ENCODE results near the gene AATK. TPM values are rescaled to one million over a fixed set of nuclear protein-coding genes. Genes with fewer than 3 reads are reported as not detected.

The AATK gene
- total RNA-seq, 1 donor from 2014 or later, result 0.62 TPM

DNA sequence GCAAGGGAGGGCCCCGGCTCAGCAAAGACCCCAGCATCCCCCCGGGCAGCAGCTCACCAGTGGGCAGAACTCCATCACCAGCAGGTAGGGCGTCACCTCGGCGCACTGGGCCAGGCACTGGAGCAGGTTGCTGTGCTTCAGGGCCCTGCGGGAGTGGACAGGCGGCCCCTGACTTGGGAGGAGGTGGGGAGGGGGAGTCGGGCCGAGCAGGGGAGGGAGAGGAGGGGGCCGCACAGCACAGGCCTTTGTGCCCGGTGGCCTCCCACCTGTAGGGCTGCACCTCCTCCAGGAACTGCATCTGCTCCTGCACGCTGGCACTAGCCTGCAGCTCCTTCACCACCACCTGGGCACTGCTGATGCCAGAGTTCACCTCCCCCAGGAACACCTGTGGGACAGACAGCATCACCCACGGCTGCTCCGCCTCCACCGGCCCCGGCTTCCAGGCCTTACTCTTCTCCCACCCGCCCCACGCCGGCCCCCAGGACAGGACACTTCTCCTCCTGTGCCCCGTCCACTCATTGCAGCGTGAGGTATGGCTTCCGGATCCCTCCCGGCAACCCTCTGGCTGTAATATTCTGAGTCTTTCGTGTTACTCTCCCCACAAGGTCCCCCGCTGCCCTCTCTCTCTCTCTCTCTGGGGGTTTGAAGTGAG lies 38.4 kb downstream of the AATK start:
- Mint-ChIP-seq H3K27ac (no peak overlapping the region), H3K4me1 (ENCODE audit: low read depth) (no peaks in the 10 kb centered on the region), H3K27me3 (ENCODE audit: insufficient read depth) (no peaks in the 10 kb centered on the region), H3K9me3 (no peaks in the 10 kb centered on the region), H3K4me3 (no peak overlapping the region), H3K36me3 (ENCODE audit: low read depth) (no peaks in the 10 kb centered on the region)
- DNase-seq (ENCODE audit: low spot score), result no peak
- intact Hi-C loops (cut with micrococcal nuclease), result no loop called here

DNA sequence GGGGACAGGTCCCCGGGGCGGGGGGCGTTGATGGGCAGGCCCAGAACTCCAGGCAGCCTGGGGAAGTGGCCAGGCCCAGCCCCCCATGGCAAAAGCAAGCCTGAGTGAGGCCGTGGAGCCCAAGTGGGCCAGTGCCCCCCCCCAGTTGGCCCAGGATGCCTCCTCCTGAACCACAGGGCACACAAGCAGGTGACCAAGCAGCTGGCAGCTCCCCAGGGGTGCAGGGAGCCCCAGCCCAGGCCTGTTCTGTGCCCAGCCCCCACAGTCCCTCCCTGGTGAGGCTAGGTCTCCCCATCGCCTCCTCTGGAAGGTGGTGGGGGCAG lies 38.9 kb downstream of the AATK start:
- Mint-ChIP-seq H3K4me3 (no peak overlapping the region), H3K9me3 (no peaks in the 10 kb centered on the region), H3K27me3 (ENCODE audit: insufficient read depth) (no peaks in the 10 kb centered on the region), H3K36me3 (ENCODE audit: low read depth) (no peaks in the 10 kb centered on the region), H3K27ac (no peak overlapping the region), H3K4me1 (ENCODE audit: low read depth) (no peaks in the 10 kb centered on the region)
- intact Hi-C loops (cut with micrococcal nuclease), result no loop called here
- no peak for DNase-seq (ENCODE audit: low spot score)

GRCh38 chr17:81126281-81127132 lies 39.5 kb downstream of the AATK start:
- intact Hi-C loops (cut with micrococcal nuclease), result no loop called here
- no peaks in the 10 kb centered on the region for H3K36me3 Mint-ChIP-seq (ENCODE audit: low read depth)
- H3K4me3 Mint-ChIP-seq, result no peak overlapping the region
- DNase-seq (ENCODE audit: low spot score), result no peak
- H3K27ac Mint-ChIP-seq, result no peak overlapping the region
- H3K9me3 Mint-ChIP-seq, result no peaks in the 10 kb centered on the region
- H3K27me3 Mint-ChIP-seq (ENCODE audit: insufficient read depth), result no peaks in the 10 kb centered on the region
- no peaks in the 10 kb centered on the region for H3K4me1 Mint-ChIP-seq (ENCODE audit: low read depth)

GRCh38 chr17:81125573-81126081 lies 40.4 kb downstream of the AATK start:
- DNase-seq (ENCODE audit: low spot score), result no peak
- no peaks in the 10 kb centered on the region for H3K27me3 Mint-ChIP-seq (ENCODE audit: insufficient read depth)
- intact Hi-C loops (cut with micrococcal nuclease), result no loop called here
- H3K4me1 Mint-ChIP-seq (ENCODE audit: low read depth), result no peaks in the 10 kb centered on the region
- no peak overlapping the region for H3K27ac Mint-ChIP-seq
- no peaks in the 10 kb centered on the region for H3K36me3 Mint-ChIP-seq (ENCODE audit: low read depth)
- no peaks in the 10 kb centered on the region for H3K9me3 Mint-ChIP-seq
- no peak overlapping the region for H3K4me3 Mint-ChIP-seq

DNA sequence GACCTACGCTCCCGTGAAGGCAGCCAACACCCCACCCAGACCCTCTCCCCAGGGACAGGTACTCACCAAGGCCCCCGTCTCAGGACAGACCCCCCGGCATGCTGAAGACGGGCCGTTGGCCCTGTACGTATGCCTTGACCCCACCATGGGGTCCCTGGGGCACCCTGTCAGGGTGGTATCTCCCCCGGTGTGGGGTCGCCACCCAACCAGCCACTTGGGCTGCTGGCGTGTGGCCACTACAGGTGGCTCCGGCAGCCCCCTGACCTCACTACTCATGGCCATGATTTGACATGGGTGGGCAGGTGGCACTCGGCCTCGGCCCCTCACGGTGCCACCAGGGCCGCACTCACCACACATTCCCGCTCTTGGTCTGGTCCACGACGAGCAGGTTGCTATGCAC lies 41.6 kb downstream of the AATK start:
- intact Hi-C loops (cut with micrococcal nuclease), result no loop called here
- Mint-ChIP-seq H3K36me3 (ENCODE audit: low read depth) (no peaks in the 10 kb centered on the region), H3K4me3 (no peak overlapping the region), H3K27me3 (ENCODE audit: insufficient read depth) (no peaks in the 10 kb centered on the region), H3K4me1 (ENCODE audit: low read depth) (no peaks in the 10 kb centered on the region), H3K9me3 (no peaks in the 10 kb centered on the region), H3K27ac (no peak overlapping the region)
- DNase-seq (ENCODE audit: low spot score), result no peak

DNA sequence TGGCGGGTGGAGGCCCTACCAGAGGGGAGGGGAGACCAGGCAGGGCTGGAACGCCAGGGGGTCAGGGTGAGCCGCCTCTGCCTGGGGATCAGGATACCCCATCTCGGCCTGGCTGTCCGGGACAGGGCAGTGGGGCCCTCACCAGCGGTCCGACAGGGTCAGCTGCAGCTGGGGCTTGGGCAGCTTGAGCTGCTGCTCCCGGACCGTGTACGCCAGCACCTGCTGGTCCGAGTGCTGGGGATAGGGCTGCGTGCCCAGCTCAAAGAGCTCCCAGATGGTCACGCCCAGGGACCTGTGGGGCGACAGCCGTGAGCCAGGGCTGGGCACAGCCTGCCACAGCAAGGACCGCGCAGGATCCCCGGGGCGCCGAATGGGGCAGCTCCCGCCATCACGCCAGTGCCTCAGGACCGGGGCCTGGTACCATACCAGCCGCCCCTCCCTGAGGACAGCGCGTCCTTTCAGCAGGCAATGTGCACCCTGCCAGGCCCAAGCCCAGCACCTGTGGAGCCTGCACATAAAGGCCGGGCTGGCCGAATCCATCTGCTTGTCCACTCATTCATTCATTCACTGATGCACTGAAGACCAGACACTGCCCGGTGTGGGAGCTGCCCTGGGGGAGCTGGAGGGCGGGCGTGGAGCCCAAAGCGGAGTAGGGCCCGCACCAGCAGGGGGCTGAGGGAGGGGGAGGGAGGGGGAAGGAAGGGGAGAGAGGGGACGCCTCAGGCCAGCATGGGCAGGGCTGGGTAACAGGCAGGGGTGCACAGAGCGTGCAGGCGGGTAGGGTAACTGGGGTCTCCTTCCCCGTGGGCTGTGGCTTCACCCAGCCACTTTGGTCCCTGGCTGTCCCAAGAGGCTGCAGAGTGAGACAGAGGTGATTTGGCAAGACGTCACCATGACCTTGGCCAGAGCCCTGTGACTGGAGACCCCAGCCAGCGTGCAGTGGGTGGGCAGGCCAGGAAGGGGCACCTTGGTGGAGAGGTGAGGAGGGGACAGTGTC lies 42.7 kb downstream of the AATK start:
- no peak overlapping the region for H3K27ac Mint-ChIP-seq
- no peaks in the 10 kb centered on the region for H3K27me3 Mint-ChIP-seq (ENCODE audit: insufficient read depth)
- DNase-seq (ENCODE audit: low spot score), result no peak
- H3K4me1 Mint-ChIP-seq (ENCODE audit: low read depth), result no peaks in the 10 kb centered on the region
- H3K36me3 Mint-ChIP-seq (ENCODE audit: low read depth), result no peaks in the 10 kb centered on the region
- intact Hi-C loops (cut with micrococcal nuclease), result no loop called here
- H3K4me3 Mint-ChIP-seq, result no peak overlapping the region
- H3K9me3 Mint-ChIP-seq, result no peaks in the 10 kb centered on the region

DNA sequence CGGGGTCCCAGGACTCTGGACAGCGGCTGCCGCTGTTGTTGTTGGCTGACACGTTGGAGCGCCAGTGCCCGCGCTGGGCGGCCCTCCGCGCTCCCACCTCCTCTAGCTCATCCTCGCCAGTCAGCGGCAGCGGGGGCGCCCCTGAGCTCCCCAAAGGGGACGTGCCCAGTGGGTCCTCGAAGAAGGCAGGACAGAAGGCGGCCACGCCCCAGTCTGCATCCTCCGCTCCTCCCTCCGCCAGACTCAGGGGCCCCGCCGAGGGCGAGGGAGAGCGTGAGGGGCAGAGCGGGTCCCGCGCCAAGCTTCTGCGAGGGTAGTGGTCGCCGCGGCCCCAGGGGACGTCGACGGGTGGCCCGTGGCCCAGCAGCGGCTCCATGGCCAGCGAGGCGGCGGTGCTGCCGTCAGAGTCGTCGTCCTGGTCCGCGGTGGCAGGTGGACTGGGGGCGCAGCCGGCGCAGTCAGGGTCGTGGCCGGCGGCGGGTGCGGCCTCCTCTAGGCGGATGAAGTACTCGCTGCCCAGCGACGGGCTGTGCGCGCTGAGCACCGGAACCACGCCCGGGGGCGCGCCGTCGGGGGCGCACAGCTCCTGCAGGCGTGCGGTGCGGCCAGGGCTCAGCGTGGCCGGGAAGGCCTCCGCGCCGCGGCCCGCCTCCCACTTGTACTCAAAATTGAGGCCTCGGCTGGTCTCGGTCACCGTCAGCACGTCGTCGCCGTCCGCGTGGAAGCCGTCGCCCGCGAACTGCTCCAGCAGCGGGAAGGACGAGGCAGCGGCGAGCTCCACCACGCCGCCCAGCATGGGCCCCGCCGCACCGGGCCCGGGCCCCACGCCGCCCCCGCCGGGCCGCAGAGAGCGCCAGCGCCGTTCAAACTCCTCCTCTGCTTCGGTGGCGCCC lies 43.9 kb downstream of the AATK start:
- Mint-ChIP-seq H3K4me3 (no peak overlapping the region), H3K27ac (no peak overlapping the region), H3K36me3 (ENCODE audit: low read depth) (no peaks in the 10 kb centered on the region), H3K27me3 (ENCODE audit: insufficient read depth) (no peaks in the 10 kb centered on the region), H3K4me1 (ENCODE audit: low read depth) (no peaks in the 10 kb centered on the region), H3K9me3 (no peaks in the 10 kb centered on the region)
- intact Hi-C loops (cut with micrococcal nuclease), result no loop called here
- DNase-seq (ENCODE audit: low spot score), result no peak

- no peak overlapping the region for H3K27ac Mint-ChIP-seq
- no peaks in the 10 kb centered on the region for H3K27me3 Mint-ChIP-seq (ENCODE audit: insufficient read depth)
- no peaks in the 10 kb centered on the region for H3K36me3 Mint-ChIP-seq (ENCODE audit: low read depth)
- intact Hi-C loops (cut with micrococcal nuclease), result no loop called here
- H3K4me1 Mint-ChIP-seq (ENCODE audit: low read depth), result no peaks in the 10 kb centered on the region
- DNase-seq (ENCODE audit: low spot score), result no peak
- no peak overlapping the region for H3K4me3 Mint-ChIP-seq
- no peaks in the 10 kb centered on the region for H3K9me3 Mint-ChIP-seq
These were observed 45.1 kb downstream of the AATK start for GRCh38 chr17:81120695-81121621.

DNA sequence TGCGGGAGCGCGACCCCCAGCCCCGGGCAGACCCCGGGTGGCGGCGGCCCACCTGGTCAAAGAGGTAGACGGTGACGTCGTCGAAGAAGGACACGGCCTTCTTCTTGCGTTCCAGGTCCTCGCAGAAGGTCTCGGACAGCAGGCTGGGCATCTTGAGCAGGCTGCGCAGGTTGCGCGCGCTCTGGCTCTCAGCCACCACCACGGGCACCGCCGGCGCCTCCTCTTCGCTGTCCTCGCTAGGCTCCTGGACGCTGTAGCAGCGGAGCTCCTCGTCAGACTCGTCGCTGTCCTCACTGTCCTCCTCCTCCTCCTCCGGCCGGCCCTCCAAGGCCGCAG lies 45.9 kb downstream of the AATK start:
- Mint-ChIP-seq H3K4me1 (ENCODE audit: low read depth) (no peaks in the 10 kb centered on the region), H3K9me3 (no peaks in the 10 kb centered on the region), H3K4me3 (no peak overlapping the region), H3K27ac (no peak overlapping the region), H3K36me3 (ENCODE audit: low read depth) (no peaks in the 10 kb centered on the region), H3K27me3 (ENCODE audit: insufficient read depth) (no peaks in the 10 kb centered on the region)
- intact Hi-C loops (cut with micrococcal nuclease), result no loop called here
- DNase-seq (ENCODE audit: low spot score), result no peak

GRCh38 chr17:81119223-81120148 lies 46.5 kb downstream of the AATK start:
- Mint-ChIP-seq H3K36me3 (ENCODE audit: low read depth) (no peaks in the 10 kb centered on the region), H3K4me3 (peak overlapping the region; percentile 72), H3K9me3 (no peaks in the 10 kb centered on the region), H3K4me1 (ENCODE audit: low read depth) (no peaks in the 10 kb centered on the region), H3K27me3 (ENCODE audit: insufficient read depth) (no peaks in the 10 kb centered on the region), H3K27ac (peak overlapping the region; percentile 84)
- intact Hi-C loops (cut with micrococcal nuclease), result loop anchor here (1.0 kb wide), 2 partner anchors 104 to 434 kb away; no protein-coding TSS in a partner anchor
- DNase-seq (ENCODE audit: low spot score), result peak; percentile 88
